Stimulated activated CD4-positive, alpha-beta T cell treated with anti-CD3 and anti-CD28 coated beads, Interleukin-12 subunit alpha, Interleukin-12 subunit beta, amount 100 ng/mL, for 4 hours (primary cell): Measurements from ENCODE around the gene RAPGEF4.
A peak's percentile ranks its signal among the peaks of the same experiment; 100 is the strongest.

Experiments
- DNase-seq: peaks from one replicate; pipeline ENCODE4 v3.0.0-alpha.2; 2020

The RAPGEF4 gene

DNA sequence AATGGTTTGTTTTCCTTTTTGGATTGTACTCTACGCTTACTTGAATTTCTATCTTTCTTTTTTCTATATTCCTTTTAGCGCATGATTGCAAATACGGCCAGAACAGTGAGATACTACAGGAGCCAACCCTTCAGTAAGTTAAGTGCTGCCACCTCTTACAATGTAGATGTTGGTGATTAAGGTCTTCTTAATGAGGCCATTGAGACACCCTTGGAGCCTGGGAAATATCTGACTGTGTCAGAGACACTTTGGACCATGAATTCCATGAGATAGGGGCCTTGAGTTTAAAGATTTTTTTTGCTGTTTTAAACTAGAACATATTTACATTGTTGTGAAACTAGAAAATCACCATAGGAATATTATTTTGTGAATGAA, 312.9 kb downstream of the RAPGEF4 start:
- DNase-seq = no peak

DNA sequence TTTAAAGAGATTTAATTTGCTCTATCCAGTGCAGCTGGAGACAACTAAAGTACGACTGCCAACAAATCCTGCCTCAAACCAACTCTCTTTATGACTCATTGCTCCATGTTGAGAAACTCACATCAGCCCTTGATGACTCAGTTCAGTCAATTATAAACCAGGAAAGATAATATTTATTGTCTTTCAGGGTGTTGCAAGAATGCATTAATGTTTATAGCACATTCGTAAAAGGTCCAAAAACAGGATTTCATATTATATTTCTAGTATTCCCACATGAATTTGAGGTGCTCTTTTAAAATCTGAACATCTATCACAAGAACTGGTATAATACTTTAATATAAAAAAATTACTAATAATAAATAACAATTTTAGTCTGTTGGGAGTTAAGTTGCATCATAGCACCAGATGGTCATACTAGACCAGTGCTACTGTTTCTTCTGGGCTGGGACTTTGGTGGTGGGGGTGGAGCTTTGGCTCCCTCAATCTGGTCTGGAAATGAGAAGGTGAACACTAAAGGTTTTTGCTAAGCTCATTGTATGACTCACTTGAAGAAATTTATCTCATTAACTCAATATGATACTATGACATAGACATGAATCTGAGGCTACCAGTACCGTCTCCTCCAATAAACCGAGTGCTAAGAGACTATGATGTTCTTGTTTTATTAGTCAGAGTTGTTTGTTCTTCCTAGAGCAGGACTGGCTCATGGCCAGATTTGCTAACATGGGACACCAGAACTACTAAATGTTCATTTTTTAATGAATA, 313.4 kb downstream of the RAPGEF4 start:
- peak; percentile 7 for DNase-seq

DNA sequence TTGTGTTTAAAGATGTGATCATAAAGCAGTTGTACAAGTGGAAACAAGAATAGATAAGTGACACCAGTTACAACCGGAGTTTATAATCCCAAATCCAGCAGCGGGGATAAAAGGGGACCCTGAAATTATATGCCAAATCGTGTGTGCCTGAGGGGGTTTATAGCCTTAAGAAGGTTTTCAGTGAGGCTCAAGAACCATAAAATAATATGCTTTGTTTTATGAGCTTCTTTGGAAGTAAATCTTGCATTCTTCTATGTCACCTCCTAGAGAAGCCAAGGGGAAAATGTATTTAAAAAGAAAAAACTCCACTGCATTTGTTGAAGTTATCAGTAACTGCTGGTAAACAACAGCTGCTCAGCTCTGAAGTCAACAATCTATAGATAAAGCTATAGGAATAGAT, 314.2 kb downstream of the RAPGEF4 start:
- DNase-seq = no peak

DNA sequence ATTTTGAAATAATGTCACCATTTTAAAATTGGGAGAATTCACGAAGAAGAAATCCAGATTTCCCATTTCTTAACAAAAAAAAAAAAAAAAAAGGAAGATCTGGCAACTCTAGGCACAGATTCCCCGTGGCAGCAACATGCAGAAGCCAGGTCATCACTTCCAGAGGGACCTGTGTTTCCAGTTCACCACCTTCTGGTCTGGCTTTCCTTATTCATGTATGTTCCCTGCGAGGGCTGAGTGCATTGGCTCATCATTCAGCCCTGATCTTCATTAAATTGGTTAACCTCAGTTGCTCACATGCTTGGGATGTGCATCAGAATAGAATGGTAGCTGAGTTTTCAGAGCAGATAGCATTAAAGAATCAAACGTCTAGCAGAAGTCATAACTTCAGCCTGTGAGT, 315.0 kb downstream of the RAPGEF4 start:
- DNase-seq = no peak

DNA sequence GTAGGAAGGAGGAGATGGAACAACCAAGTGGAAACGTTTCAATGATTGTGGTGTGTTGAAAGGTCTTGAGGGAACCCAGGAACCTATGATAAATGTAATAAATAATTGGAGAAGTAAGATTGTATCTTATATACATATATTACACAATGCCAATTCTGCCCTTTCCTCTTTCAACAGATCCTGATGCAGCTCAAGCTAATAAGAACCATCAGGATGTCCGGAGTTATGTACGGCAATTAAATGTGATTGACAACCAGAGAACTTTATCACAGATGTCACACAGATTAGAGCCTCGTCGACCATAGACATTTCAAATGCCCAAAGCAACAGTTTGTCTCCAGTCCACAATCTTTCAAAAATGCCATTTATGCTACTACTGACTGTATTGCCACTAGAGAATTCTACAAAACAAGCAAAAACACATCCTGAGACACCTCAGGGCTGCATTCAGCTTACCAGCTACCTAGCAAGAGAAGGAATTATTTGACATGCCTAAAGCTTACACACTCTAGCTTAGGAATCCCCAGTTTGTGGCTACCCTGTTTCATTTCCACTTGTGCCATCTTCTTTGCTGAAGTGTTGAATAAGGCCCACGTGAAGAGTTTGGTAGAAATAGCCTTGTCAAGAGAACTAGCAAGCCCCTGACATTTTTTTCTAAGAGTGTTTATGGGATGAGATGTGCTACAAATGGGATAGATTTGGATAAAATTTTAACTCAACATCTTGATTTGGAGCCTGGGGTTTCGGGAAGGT, 316.0 kb downstream of the RAPGEF4 start:
- no peak for DNase-seq

DNA sequence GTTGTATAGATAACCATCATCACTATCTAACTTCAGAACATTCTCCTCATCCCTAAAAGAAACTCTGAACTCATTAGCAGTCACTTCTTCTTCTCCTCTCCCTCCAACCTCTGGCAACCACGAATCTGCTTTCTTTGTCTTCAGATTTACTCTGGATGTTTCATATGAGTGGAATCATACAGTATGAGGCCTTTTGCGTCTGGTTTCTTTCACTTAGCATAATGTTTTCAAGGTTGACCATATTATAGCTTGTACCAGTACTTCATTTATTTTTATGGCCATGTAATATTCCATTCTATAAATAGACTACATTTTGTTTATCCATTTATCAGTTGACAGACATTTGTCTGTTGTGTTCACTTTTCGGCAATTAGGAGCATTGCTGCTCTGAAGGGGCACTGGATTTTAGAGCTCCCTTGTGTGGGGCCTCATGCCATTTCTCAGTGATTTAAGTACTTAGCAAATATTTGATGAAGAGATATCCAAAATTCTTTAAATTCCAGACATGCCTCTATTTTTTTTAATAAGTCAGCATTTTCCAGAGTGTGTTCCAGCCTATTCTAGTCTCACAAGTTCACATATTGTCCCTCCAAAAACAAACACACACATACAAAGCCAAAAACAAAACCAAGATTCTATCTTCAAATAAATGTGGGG, 317.5 kb downstream of the RAPGEF4 start:
- no peak for DNase-seq

DNA sequence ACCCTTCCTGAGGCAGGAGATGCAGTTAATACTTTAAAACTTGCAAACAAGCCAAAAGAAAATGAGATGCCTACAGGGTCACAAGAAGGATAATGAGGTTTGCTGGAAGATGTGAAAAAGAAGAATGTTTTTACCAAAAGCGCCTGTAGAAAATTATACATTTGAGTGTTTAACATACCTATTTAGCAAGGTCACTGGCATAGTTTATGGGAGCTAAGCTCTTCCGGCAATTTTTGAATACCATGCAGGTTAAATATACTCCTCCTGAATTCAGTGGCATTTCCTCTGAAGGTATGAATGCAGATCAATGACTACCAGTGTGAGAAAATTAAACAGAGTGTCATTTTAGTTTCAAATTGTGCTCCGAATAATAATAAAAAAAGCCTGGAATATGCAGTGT, 318.8 kb downstream of the RAPGEF4 start:
- no peak for DNase-seq

DNA sequence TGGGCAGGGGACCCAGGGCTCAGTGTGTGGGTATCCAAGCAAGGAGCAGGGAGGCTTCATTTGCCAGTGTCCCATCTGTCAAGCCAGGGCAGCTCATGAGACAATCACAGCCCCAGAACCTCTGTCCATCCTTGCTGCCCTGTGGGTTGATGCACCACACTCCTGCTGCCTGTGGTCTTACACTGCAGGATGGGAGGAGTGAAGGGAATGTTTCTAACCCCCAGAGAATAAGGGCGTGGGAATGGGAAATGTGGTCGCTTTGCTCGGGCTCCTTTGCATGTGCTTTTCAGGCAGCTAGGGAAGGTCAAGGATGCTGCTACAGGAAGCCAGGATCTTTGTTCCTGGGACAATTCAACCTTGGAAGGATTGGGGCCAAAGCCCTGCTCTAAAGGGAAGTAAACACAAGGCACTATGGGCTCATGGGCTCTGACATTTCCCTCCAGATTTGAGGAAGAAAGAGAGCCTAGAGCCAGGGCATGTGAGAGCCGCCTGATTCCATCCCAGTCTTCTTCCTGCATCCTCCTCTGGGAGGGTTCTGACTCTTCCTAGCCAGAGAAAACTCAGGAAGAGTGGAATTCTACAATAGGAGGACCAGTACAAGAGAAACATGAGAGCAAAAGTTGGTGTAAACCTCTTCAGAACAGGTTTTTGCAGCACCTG, 321.2 kb downstream of the RAPGEF4 start:
- DNase-seq = no peak

DNA sequence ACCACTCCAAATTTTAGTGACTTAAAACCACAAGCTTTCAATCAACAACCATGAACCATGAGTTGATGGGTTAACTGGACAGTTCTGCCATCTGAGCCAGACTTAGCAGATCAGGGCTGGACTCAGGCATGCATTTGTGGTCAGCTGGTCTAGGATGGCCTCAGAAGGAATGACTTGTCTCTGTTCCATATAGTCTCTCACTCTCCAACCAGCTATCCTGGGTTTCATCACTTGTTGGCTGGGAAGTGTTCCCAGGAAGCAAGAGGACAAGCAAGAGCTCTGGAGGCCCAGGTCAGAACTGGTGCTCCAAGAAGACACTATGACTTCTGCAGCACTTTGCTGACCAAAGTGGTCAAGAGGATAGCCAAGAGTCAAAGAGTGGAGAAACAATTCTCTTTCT, 322.5 kb downstream of the RAPGEF4 start:
- no peak for DNase-seq

DNA sequence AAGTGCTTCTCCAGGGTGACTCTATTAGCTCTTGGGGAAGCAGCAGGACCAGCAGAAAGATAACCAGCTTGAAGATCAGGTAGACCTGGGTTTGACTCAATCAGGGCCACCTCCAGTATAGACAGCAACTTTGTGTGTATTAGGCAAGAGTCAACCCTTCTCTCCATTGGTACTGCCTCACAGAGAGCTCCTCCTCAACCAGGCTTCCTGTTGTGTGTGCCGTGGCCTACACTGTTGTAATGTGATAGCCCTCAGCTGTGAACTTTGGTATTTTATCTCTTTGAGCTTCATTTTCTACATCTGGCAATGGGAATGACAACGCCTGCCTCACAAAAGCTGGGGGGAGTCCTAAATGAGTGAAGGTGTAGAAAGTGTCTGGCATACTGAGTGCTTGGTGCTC, 323.0 kb downstream of the RAPGEF4 start:
- no peak for DNase-seq

DNA sequence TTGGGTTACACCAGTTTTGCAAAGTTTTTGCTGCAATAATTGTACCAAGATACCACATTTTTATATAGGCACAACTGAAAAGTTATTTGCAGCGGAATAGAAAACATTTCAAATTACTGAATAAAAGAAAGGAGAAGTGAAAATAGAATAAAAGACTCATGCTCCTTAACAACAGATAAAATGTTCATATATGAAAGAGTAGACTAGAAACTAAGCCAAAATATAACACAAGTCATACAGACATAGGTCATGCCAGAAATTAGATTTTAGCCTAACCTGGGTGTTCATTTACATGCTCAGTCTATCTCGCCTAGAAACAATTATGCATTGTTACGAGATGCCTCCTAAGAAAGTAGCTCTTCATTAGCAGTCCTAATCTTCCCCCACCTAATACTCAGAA, 323.6 kb downstream of the RAPGEF4 start:
- DNase-seq = no peak

DNA sequence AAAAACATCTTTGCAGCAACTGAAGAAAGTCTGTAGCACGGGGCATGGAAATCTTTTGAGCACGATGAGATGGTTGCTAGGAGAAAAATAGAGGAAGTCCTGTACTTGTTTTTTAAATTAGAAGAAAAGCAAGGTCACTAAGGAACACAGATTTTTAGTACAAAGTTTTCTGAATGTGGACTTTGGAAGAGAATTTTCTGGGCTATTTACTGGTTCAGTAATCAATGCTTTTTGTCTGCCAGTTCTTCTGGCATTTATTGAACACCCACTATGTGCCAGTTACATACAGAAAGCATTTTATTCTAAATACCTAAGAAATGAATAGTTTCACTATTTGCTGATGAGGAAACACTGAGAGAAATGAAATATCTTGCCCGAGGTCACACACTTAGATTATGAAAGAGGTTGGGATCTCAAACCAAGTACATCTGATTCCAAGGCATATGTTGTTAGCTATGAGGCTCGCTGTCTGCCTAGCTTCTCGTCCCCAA, 324.4 kb downstream of the RAPGEF4 start:
- DNase-seq = no peak

DNA sequence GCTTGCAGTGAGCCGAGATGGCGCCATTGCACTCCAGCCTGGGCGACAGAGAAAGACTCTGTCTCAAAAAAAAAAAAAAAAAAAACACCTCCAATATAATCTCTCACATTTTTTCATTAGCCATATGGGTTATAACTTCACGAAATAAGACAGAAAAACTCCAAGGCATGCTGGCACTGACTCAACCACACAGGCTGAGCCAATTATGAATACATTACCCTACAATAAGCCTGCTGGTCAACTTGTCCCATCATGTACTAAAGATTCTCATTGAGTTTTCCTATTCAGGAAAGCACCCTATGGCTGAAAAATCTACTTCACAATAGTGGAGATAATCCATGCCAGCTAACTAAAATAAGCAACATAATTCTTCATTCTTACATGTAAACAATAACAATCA, 327.2 kb downstream of the RAPGEF4 start:
- DNase-seq = no peak

DNA sequence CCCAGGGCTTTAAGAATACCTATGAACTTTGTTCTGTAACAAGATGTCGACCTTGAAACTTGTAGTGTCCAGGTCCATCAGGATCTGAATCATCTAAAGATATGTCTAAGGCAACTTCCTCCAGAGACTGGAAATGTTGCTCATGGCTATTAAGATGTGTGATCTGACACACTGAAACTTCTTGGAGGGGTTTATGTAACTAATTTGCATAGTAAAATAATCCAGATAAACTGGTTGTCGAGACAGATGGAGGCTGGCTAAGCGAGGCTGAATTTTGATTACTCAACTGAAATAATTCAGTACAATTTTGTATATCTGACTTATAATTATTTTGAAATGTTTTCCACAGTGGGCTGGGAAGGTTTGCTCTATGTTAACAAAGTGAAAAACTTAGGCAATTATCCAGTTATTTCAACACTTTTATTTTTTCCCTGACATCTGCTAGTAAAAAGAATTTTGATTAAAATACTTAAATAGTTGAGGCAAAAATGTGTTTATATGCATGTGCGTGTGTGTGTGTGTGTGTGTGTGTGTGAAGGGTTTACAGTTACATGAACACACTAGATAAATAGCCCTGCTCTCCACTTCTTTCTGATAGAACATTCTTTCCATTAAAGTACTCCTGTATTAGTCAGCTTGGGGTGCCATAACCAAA, 328.6 kb downstream of the RAPGEF4 start:
- DNase-seq = no peak

DNA sequence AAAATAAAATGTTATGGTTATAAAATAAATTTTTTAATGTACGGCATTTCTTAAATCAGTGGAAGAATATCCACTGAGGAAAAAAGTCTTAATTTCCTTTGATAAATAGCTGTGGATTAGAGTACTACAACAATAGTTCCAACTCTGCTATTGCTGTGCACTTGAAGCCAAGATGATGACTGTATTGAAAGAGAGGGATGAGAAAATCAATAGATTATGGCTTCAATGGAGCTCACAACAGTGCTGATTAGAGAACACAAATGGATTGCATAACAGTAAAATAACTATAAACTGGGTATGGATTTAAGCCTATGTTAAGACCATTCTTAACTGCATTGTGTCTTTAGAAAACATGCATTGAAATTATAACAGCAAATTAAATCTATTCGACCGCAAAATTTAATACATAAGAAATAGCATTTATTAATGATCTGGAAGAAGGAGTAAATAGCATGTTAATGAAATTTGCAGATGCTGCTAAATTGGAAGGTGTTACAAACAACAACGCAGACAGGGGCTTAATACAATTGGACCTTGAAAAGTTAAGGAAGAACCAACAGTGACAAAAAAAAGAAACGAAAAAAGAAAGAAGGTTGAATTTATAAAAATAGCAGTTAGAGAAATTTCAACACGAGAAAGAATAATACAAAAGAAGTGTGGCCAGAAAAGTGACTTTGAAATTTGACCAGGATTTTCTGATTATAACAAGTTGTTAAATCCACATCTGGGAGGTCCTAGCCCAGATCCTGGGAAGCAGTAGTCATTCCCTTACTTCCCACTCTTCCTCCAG, 331.4 kb downstream of the RAPGEF4 start:
- DNase-seq = no peak

DNA sequence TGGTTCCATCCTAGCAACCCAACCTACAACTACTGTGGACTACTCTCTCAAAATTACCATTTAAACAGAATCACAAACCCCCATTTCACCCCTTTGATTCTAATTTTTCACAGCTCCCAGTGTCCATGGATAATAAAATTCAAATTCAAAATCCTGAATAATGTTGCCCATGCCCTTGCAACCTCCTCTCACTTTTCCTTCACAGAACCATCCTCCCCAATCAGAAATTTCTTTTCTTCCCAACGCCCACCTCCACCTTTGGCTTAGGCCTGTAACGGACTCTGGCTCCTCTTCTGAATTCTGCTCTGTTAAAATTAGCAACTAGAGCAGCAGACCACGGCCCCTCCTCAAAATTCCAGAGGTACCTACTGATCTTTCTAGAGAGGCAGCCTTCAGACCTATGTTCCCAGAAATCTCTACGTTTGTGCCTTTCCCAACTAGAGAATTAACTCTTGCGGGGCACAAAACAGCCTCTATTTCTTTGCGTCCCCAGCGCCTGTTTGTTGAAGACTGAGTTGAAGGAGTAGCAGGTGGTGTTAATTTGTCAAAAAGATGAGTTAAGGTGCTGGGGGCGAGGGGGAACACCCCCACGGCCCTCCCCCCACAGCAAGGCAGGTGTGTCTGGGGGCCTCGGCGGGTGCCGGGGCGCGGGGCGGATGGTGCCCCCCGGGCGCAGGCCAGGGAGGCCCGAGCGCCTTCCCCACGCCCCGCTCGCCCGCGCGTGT, 339.6 kb downstream of the RAPGEF4 start:
- DNase-seq = no peak

DNA sequence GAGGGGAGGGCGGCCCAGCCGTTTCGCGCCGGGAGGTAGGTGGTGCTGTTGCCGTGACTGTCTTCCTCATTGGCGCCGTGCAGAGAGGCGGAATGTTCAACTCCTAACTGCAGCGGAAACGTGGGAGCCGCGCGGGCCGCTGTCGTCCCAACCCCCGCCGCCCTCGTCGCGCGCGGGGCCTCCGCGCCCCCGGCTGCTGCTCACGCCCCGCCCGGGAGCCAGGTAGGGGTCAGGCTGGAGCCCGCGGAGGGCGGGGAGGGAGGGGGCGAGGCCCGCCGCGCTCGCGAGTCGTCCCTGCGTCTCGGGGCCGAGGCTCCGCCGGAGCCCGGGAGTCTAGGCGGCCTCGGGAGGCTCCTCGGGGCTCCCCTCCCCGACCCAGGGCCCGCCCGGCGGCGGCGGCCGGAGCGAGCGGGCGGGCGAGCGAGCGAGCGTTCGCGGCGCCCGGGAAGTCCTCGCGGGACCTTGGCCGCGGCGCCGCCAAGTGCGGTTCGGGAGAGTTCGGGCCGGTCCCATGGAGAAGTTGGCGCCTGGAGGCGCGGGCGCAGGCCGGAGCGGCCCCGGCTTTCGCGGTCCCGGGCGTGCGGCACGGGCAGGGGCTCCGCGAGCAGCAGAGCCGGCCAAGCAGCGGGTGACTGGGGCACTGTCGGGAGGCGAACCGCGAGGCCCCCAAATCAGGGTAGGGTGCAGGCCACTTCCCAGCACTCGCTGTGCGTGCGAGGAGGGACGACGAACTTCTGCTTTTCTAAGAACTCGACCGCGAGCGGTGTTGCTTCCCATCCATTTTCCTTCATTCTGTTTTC, 340.3 kb downstream of the RAPGEF4 start, which contains the start of gene MAP3K20:
Gene MAP3K20, plus strand, starts transcription at position 66 of the 800 bp plus-strand sequence. CDS start 15,186 bp downstream, outside the sequence.
- DNase-seq = peak; percentile 41

DNA sequence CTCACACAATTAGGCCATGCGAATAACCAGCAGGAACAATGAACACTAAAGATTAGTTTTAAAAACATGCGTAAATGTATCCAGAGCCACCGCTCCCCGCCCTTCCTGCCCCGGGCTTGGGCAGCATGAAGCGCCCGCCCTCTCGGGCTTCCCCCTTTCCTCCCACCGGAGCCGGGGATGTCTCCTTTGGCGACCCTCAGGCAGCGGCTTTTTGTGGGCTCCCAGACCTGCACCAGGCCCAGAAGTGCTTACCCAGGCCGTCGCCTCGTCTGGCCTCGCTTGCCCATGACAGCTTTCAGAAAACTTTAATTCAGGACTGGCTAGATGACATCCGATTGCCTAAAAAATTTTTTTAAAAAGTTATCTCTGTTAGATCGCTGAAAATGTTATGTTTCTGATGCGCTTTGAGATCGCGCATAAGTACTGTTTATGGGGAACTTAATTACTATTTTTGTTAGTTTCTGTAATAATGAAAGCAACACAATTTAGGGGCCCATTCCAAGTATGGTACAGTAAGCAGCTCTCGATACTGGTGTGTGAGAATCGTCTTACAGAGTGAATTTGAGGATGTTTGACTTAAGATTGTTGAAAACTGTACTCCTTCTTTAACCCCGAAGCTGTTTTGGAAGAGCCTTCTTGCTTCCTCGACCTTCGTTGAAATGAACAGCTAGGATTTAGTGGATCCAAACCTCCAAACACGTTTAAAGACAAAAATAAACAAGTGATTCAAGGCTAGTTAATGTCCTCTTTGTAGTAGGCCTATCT, 341.1 kb downstream of the RAPGEF4 start:
- peak; percentile 8 for DNase-seq

DNA sequence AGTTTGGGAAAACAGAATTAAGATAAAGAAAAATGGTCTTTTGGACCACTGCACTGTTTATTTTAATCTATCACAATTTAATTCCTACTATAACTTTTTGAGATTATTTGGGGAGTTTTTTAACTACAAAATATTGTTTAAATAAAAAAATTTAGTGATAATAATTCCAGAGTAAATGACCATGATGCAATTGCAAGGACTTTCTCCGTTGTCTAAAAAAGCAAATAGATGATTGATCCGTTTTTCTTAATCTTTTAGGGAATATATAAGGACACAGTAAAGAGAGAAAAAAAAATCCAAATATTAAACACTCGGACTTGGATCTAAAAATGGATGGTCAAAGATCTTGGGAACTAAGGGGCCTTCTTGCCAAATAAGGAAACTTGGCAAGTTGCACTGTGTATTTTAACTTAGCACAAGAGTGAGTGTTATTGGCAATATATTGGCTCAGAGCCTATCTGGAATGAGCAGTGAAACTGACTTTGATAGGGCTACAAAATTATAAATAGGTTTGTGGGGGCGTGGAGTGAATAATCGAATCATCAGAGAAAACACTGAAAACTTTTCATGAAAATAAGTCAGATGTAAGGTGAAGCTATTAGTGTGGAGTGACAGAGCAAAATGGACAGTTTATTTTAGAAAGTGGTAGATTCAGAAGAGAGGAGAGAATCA, 342.0 kb downstream of the RAPGEF4 start:
- DNase-seq = no peak
